Astrocyte (in vitro differentiated cells and primary cell): Measurements from ENCODE around the gene PRTG. TPM values are rescaled to one million over a fixed set of nuclear protein-coding genes. Genes with fewer than 3 reads are reported as not detected.

Experiments used
- DNase-seq: peaks from one replicate; pipeline ENCODE4 v3.0.0-alpha.2; 2010; ENCODE audit warnings: low read depth
- FAIRE-seq: peaks from 2 replicates; lab custom pipeline; 2011; peaks lifted over from hg19 to GRCh38; lab: Jason Lieb, UNC
- H2AFZ ChIP-seq: 2 replicates; pipeline ENCODE4 v1.6.0; 2012; ENCODE audit warnings: low read depth, low read length, inconsistent platforms
- H3K27ac ChIP-seq: 2 replicates; pipeline ENCODE4 v1.5.1; 2011; ENCODE audit warnings: low read depth, low read length, inconsistent platforms
- H3K27me3 ChIP-seq: 2 replicates; pipeline ENCODE4 v1.6.0; 2011; ENCODE audit warnings: low read length, inconsistent platforms; ENCODE audit not compliant: insufficient read depth
- H3K36me3 ChIP-seq: 2 replicates; pipeline ENCODE4 v1.5.1; 2011; ENCODE audit warnings: low read length, inconsistent platforms; ENCODE audit not compliant: insufficient read depth
- H3K4me1 ChIP-seq: 2 replicates; pipeline ENCODE4 v1.5.1; 2011; ENCODE audit warnings: low read length, inconsistent platforms; ENCODE audit not compliant: insufficient read depth
- H3K4me2 ChIP-seq: 2 replicates; pipeline ENCODE4 v1.6.0; 2012; ENCODE audit warnings: low read length, inconsistent platforms
- H3K4me3 ChIP-seq: 2 replicates; pipeline ENCODE4 v1.5.1; 2011; ENCODE audit warnings: low read depth, mild to moderate bottlenecking, low read length, inconsistent platforms; ENCODE audit not compliant: insufficient read depth
- H3K79me2 ChIP-seq: 2 replicates; pipeline ENCODE4 v1.6.0; 2012; ENCODE audit warnings: mild to moderate bottlenecking, low read length, inconsistent platforms; ENCODE audit not compliant: insufficient read depth
- H3K9ac ChIP-seq: 2 replicates; pipeline ENCODE4 v1.6.0; 2012; ENCODE audit warnings: mild to moderate bottlenecking, low read length, inconsistent platforms
- H3K9me3 ChIP-seq: 2 replicates; pipeline ENCODE4 v1.5.1; 2012; ENCODE audit warnings: low read depth, mild to moderate bottlenecking, low read length, inconsistent platforms; ENCODE audit not compliant: insufficient read depth
- H4K20me1 ChIP-seq: 2 replicates; pipeline ENCODE4 v1.6.0; 2012; ENCODE audit warnings: low read length, inconsistent platforms; ENCODE audit not compliant: insufficient read depth
- H3K27ac Mint-ChIP-seq: one replicate; pipeline ENCODE4 v1.8.0; 2021; ENCODE audit warnings: mild to moderate bottlenecking, mixed read lengths; ENCODE audit not compliant: unreplicated experiment
- H3K27me3 Mint-ChIP-seq: one replicate; pipeline ENCODE4 v1.8.0; 2021; ENCODE audit warnings: low read depth, mixed read lengths; ENCODE audit not compliant: unreplicated experiment
- H3K36me3 Mint-ChIP-seq: one replicate; pipeline ENCODE4 v1.8.0; 2021; ENCODE audit warnings: low read depth, mixed read lengths; ENCODE audit not compliant: unreplicated experiment
- H3K4me1 Mint-ChIP-seq: one replicate; pipeline ENCODE4 v1.8.0; 2021; ENCODE audit warnings: low read depth, mixed read lengths; ENCODE audit not compliant: unreplicated experiment
- H3K4me3 Mint-ChIP-seq: one replicate; pipeline ENCODE4 v1.8.0; 2021; ENCODE audit warnings: mild to moderate bottlenecking, moderate library complexity, mixed read lengths; ENCODE audit not compliant: unreplicated experiment
- H3K9me3 Mint-ChIP-seq: one replicate; pipeline ENCODE4 v1.8.0; 2021; ENCODE audit warnings: mild to moderate bottlenecking, mixed read lengths; ENCODE audit not compliant: unreplicated experiment
- EZH2 ChIP-seq: IDR thresholded peaks from 2 replicates; pipeline ENCODE4 v1.6.1; 2012; ENCODE audit warnings: mild to moderate bottlenecking, low read length, inconsistent platforms; ENCODE audit not compliant: insufficient read depth
- total RNA-seq: library from RNA; stranded (reverse); gene quantifications from 2 replicates; pipeline ENCODE4 v1.2.1, GENCODE V29; 2021
- TF ChIP-seq, protein P1 (sequence below): IDR thresholded peaks from 2 replicates; pipeline ENCODE4 v1.5.1; 2011; ENCODE audit warnings: low read depth, mild to moderate bottlenecking, inconsistent platforms, low read length, moderate library complexity; ENCODE audit not compliant: insufficient read depth

The PRTG gene
- total RNA-seq, 1 donor from 2014 or later, result 39.4 TPM

DNA sequence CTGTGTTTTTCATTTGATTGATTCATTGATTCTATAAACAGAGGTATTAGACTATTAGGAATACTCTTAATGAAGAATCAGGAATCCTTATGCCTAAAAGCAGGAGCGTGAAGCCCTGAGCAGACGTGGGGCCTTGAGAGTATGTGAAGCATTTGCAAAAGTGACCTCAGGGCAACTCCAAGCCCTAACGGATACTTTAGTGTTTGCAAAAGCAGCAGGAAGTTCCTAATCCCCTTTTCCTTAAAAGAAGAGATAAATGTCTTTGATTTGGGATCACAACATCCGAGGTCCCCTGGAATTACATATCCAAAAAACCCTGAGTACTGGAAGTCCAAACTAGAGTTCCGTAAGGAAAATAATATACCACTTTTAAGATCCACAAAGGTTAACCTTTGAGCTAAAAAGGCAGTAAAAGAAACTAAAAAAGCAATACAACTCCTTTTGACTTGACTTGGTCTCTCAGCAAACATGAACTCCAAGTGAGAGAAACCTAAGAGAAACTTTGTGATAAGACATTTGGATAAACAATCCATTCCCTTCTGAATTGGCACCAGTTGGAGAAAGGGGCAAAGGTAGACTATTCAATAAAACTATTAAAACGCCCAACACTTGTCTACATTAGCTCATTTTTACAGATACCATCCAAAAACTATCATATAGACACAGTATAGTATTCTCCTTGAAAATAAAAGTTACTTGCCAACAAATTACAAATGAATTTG lies 27.4 kb downstream of the PRTG start:
- H3K27me3 ChIP-seq, result no peaks in the 10 kb centered on the region
- no peak overlapping the region for H3K9ac ChIP-seq
- H3K4me3 Mint-ChIP-seq, result no peak overlapping the region
- peak overlapping the region; percentile 22 for H3K27ac Mint-ChIP-seq
- H2AFZ ChIP-seq, result no peak overlapping the region
- H3K36me3 ChIP-seq, result no peaks in the 10 kb centered on the region
- no peaks in the 10 kb centered on the region for H3K4me1 ChIP-seq
- no peaks in the 10 kb centered on the region for H3K9me3 ChIP-seq
- H4K20me1 ChIP-seq, result no peaks in the 10 kb centered on the region
- peaks cover 4% of the 10 kb centered on the region for H3K9me3 Mint-ChIP-seq
- no peak overlapping the region for H3K27ac ChIP-seq
- peaks cover 7% of the 10 kb centered on the region for H3K4me1 Mint-ChIP-seq
- H3K4me3 ChIP-seq, result no peak overlapping the region
- H3K36me3 Mint-ChIP-seq, result peaks cover 4% of the 10 kb centered on the region
- DNase-seq (no peak), FAIRE-seq (no peak)
- no peak for TF ChIP-seq EZH2
- TF ChIP-seq, protein P1, sequence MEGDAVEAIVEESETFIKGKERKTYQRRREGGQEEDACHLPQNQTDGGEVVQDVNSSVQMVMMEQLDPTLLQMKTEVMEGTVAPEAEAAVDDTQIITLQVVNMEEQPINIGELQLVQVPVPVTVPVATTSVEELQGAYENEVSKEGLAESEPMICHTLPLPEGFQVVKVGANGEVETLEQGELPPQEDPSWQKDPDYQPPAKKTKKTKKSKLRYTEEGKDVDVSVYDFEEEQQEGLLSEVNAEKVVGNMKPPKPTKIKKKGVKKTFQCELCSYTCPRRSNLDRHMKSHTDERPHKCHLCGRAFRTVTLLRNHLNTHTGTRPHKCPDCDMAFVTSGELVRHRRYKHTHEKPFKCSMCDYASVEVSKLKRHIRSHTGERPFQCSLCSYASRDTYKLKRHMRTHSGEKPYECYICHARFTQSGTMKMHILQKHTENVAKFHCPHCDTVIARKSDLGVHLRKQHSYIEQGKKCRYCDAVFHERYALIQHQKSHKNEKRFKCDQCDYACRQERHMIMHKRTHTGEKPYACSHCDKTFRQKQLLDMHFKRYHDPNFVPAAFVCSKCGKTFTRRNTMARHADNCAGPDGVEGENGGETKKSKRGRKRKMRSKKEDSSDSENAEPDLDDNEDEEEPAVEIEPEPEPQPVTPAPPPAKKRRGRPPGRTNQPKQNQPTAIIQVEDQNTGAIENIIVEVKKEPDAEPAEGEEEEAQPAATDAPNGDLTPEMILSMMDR, result no peak
- no peaks in the 10 kb centered on the region for H3K79me2 ChIP-seq
- no peaks in the 10 kb centered on the region for H3K27me3 Mint-ChIP-seq
- H3K4me2 ChIP-seq, result no peak overlapping the region

DNA sequence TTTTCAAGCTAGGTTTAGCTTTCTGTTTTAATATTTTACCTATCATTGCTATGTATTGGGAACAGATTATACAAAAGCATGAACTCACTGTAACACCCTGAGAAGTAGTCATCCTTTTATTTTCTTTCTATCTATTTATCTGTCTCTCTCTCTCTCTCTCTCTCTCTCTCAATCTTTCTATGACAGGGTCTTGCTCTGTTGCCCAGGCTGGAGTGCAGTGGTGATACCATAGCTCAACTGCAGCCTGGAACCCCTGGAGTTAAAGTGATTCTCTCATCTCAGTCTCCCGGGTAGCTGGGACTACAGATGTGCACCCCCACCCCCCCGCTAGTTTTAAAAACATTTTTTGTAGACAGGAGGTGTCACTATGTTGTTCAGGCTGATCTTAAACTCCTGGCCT lies 28.9 kb downstream of the PRTG start:
- no peak for DNase-seq
- no peaks in the 10 kb centered on the region for H3K36me3 ChIP-seq
- no peak overlapping the region for H3K4me2 ChIP-seq
- FAIRE-seq, result no peak
- no peaks in the 10 kb centered on the region for H3K4me1 ChIP-seq
- no peak overlapping the region for H3K4me3 ChIP-seq
- no peaks in the 10 kb centered on the region for H3K9me3 ChIP-seq
- Mint-ChIP-seq H3K9me3 (peaks cover 4% of the 10 kb centered on the region), H3K27ac (no peak overlapping the region), H3K4me1 (peaks cover 7% of the 10 kb centered on the region), H3K36me3 (no peaks in the 10 kb centered on the region), H3K27me3 (no peaks in the 10 kb centered on the region), H3K4me3 (no peak overlapping the region)
- H3K9ac ChIP-seq, result no peak overlapping the region
- no peak overlapping the region for H2AFZ ChIP-seq
- no peak overlapping the region for H3K27ac ChIP-seq
- H4K20me1 ChIP-seq, result no peaks in the 10 kb centered on the region
- H3K27me3 ChIP-seq, result no peaks in the 10 kb centered on the region
- TF ChIP-seq, protein P1, result no peak
- no peak for TF ChIP-seq EZH2
- H3K79me2 ChIP-seq, result no peaks in the 10 kb centered on the region

DNA sequence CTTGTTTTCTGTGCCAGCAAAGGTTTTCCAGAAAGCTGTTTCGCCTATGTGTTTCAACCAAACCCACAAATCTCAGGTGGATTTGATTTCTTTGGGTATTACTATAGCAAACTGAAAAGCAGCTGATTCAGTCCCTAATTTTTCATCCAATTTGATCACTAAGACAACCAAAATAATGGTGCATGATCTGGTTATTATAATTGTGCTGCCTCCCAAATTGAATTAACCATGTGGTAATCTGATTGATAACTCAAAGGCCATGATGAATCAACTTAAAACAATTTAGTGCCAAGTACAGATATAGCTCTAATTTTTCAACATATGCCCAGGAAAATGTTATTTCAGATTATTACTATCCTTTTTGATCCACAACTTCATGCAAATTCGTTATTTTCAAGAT lies 30.6 kb downstream of the PRTG start:
- Histone ChIP-seq H3K9me3 (no peaks in the 10 kb centered on the region), H4K20me1 (no peaks in the 10 kb centered on the region), H3K36me3 (no peaks in the 10 kb centered on the region), H3K4me3 (no peak overlapping the region), H3K4me2 (no peak overlapping the region), H3K27me3 (no peaks in the 10 kb centered on the region), H3K9ac (no peak overlapping the region), H3K27ac (no peak overlapping the region), H2AFZ (no peak overlapping the region), H3K79me2 (no peaks in the 10 kb centered on the region), H3K4me1 (no peaks in the 10 kb centered on the region)
- Mint-ChIP-seq H3K4me3 (no peak overlapping the region), H3K36me3 (no peaks in the 10 kb centered on the region), H3K4me1 (peaks cover 9% of the 10 kb centered on the region), H3K27me3 (no peaks in the 10 kb centered on the region), H3K27ac (no peak overlapping the region), H3K9me3 (no peaks in the 10 kb centered on the region)
- no peak for DNase-seq
- TF ChIP-seq, protein P1, result no peak
- no peak for TF ChIP-seq EZH2
- no peak for FAIRE-seq
